GM12878 (cell line): ENCODE measurements around the gene ADAMTS7. TPM values are rescaled to one million over a fixed set of nuclear protein-coding genes. Genes with fewer than 3 reads are reported as not detected.

Source experiments
- ATF3 ChIP-seq: IDR thresholded peaks from 2 replicates; pipeline ENCODE4 v1.6.1; 2011; ENCODE audit warnings: low read depth, mild to moderate bottlenecking, low read length, moderate library complexity, borderline replicate concordance; ENCODE audit errors: extremely low read depth
- BCLAF1 ChIP-seq: fragments of 450-650 bp; IDR thresholded peaks from 2 replicates; pipeline ENCODE4 v1.6.1; 2017; ENCODE audit warnings: antibody characterized with exemption, mild to moderate bottlenecking, moderate library complexity
- CBX3 ChIP-seq: fragments of 200-600 bp; sonication (generic); IDR thresholded peaks from 2 replicates; pipeline ENCODE4 v1.6.1; 2016; ENCODE audit warnings: low read depth, borderline replicate concordance
- CHD4 ChIP-seq: fragments of 200-600 bp; sonication (generic); IDR thresholded peaks from 2 replicates; pipeline ENCODE4 v1.6.1; 2016; ENCODE audit warnings: mild to moderate bottlenecking
- ZNF687 ChIP-seq: fragments of 450-650 bp; IDR thresholded peaks from 2 replicates; pipeline ENCODE4 v1.6.1; 2017; ENCODE audit warnings: mild to moderate bottlenecking, moderate library complexity
- polyA plus RNA-seq, 11 experiments: library from polyadenylated mRNA; depleted of rRNA in 4 of 11; unstranded in 6 of 11; stranded (reverse) in 5 of 11; fragments of >200 nt; fragmentation: Nextera tagmentation in 4 of 11; fragmentation: Illumina TruSeq in 1 of 11; extraction: Ambion mirVana in 4 of 11; extraction: Trizol in 1 of 11; gene quantifications; 1 replicate in 1 of 11; 2 replicates in 10 of 11; pipeline versions ENCODE4 v1.2.1 to v1.2.3, GENCODE V29; 2011 to 2016; ENCODE audit warnings: inconsistent platforms in 2 of 11, missing spikeins in 2 of 11, low read depth in 1 of 11
- total RNA-seq, 4 experiments: library from RNA; depleted of rRNA in 3 of 4; stranded (reverse); fragments of >200 nt in 3 of 4; fragmentation: Illumina TruSeq in 1 of 4; extraction: Trizol in 1 of 4; gene quantifications; 2 replicates each; pipeline versions ENCODE4 v1.2.1 to v1.2.3, GENCODE V29; 2013 to 2021

Gene ADAMTS7
- total and polyA plus RNA-seq, 10 of the 15 experiments (the other 5 are each of a cell fraction or from before 2014, with no cell fraction given): 0.03 to 0.28 (median 0.06) TPM; not detected in 6

- TF ChIP-seq BCLAF1 (no peak), CHD4 (no peak), CBX3 (no peak), ATF3 (no peak), ZNF687 (no peak)
These were observed 98.3 kb downstream of the ADAMTS7 start (continued) for GRCh38 chr15:78712797-78713515.
